ENCODE measurements around the gene LONRF2.

Gene LONRF2

DNA sequence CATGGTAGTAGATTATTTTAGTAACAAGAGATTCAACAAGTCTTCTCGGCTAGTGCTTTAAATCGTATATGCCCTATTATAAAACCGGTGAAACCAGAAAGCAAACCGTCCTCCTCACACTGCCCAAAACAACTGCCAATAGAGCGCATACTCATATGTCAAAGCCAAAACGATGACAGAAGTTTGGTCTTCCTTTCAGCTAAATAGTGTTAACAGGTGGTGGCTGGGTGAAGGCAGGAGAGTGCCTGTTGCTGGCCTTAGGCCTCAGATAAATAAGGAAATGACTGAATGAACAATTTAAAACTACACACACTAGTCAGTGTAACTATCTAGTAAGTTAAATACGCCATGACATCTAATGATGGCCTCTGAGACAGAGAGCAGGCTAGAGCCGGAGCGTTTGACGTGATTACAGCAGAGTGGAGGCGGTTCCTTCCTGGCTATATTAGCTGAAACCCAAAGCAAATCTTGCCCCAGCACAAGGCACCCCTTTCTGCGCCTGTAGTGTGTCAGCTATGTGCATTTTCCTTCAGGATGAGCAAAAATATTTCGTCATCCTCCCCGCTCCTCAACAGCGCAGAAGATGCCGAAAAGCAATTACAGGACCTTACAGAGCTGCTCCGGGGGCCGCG is 1.6 kb downstream of the LONRF2 start:
- TF ChIP-seq, protein P1, sequence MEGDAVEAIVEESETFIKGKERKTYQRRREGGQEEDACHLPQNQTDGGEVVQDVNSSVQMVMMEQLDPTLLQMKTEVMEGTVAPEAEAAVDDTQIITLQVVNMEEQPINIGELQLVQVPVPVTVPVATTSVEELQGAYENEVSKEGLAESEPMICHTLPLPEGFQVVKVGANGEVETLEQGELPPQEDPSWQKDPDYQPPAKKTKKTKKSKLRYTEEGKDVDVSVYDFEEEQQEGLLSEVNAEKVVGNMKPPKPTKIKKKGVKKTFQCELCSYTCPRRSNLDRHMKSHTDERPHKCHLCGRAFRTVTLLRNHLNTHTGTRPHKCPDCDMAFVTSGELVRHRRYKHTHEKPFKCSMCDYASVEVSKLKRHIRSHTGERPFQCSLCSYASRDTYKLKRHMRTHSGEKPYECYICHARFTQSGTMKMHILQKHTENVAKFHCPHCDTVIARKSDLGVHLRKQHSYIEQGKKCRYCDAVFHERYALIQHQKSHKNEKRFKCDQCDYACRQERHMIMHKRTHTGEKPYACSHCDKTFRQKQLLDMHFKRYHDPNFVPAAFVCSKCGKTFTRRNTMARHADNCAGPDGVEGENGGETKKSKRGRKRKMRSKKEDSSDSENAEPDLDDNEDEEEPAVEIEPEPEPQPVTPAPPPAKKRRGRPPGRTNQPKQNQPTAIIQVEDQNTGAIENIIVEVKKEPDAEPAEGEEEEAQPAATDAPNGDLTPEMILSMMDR (IDR thresholded peaks at IDR 0.05; ENCODE audit: insufficient read depth, missing control alignments): no peak
- FAIRE-seq: no peak
- DNase-seq (ENCODE audit: insufficient read length, low spot score): no peak

DNA sequence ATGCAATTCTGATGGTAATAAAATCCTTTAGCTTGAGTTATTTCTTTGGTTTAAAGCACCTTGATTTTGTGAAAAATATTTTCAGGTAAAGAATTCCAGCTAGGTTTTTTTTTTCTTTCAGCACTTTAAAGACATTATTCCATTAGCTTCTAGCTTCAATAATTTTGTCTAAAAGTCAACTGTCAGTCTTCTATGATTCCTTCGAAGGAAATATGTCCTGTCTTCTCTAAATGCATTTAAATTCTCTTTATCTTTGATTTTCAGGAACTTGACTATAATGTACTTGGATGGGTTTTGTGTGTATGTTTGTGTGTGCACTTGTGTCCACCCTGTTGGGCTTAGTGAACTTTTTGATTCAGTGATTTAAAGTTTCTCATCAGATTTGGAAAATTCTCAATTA is 4.7 kb downstream of the LONRF2 start:
- TF ChIP-seq, protein P1 (IDR thresholded peaks at IDR 0.05; ENCODE audit: insufficient read depth, missing control alignments): no peak
- no peak for DNase-seq (ENCODE audit: insufficient read length, low spot score)
- no peak for FAIRE-seq

- FAIRE-seq: no peak
Measured at GRCh38 chr2:100309973-100310719, 12.2 kb downstream of the LONRF2 start.

GRCh38 chr2:100309311-100309710 is 13.0 kb downstream of the LONRF2 start:
- FAIRE-seq: no peak
- DNase-seq (ENCODE audit: insufficient read length, low spot score): no peak
- TF ChIP-seq, protein P1 (IDR thresholded peaks at IDR 0.05; ENCODE audit: insufficient read depth, missing control alignments): no peak

More at GRCh38 chr2:100309973-100310719, 12.2 kb downstream of the LONRF2 start:
- DNase-seq (ENCODE audit: insufficient read length, low spot score): no peak
- TF ChIP-seq, protein P1 (IDR thresholded peaks at IDR 0.05; ENCODE audit: insufficient read depth, missing control alignments): no peak

GRCh38 chr2:100303744-100304143 is 18.6 kb downstream of the LONRF2 start:
- no peak for DNase-seq (ENCODE audit: insufficient read length, low spot score)
- TF ChIP-seq, protein P1 (IDR thresholded peaks at IDR 0.05; ENCODE audit: insufficient read depth, missing control alignments): no peak
- no peak for FAIRE-seq

GRCh38 chr2:100302585-100302892 is 19.8 kb downstream of the LONRF2 start:
- no peak for FAIRE-seq
- TF ChIP-seq, protein P1 (IDR thresholded peaks at IDR 0.05; ENCODE audit: insufficient read depth, missing control alignments): no peak
- DNase-seq (ENCODE audit: insufficient read length, low spot score): no peak
